Mesodermal cell (in vitro differentiated cells): ENCODE results near the gene RRAS2. TPM values are rescaled to one million over a fixed set of nuclear protein-coding genes. Genes with fewer than 3 reads are reported as not detected.
"Not testable (repeated sequence)": the region's sequence is repeated elsewhere in the genome, so short reads cannot be mapped to it uniquely, and the experiment has no call there.

ENCODE experiments used
- H3K27ac ChIP-seq: 2 replicates; pipeline ENCODE4 v1.7.0; 2013; ENCODE audit warnings: mild to moderate bottlenecking, low read depth, low read length, moderate library complexity; ENCODE audit not compliant: severe bottlenecking
- H3K36me3 ChIP-seq: 2 replicates; pipeline ENCODE4 v1.7.1; 2013; ENCODE audit warnings: mild to moderate bottlenecking, low read length, moderate library complexity; ENCODE audit not compliant: control insufficient read depth, insufficient read depth
- H3K4me1 ChIP-seq: one replicate; pipeline ENCODE4 v1.7.1; 2013; ENCODE audit warnings: mild to moderate bottlenecking, low read length; ENCODE audit not compliant: insufficient read depth, control insufficient read depth, poor library complexity, severe bottlenecking
- H3K4me3 ChIP-seq: 2 replicates; pipeline ENCODE4 v1.7.0; 2013; ENCODE audit warnings: low read length, control low read depth, mild to moderate bottlenecking; ENCODE audit not compliant: insufficient read depth, poor library complexity, severe bottlenecking; ENCODE audit errors: extremely low read depth
- H3K9me3 ChIP-seq: 2 replicates; pipeline ENCODE4 v1.7.1; 2013; ENCODE audit warnings: mild to moderate bottlenecking, low read length, moderate library complexity; ENCODE audit not compliant: control insufficient read depth
- WGBS, 2 experiments: methylation state at CpG; one replicate each; pipeline ENCODE4 v1.1.5; 2013; ENCODE audit warnings: missing lambda C conversion rate in 2 of 2; ENCODE audit not compliant: insufficient coverage in 2 of 2; 5-methylcytosine and 5-hydroxymethylcytosine counted together
- polyA plus RNA-seq, 2 experiments: library from polyadenylated mRNA; stranded (reverse); fragments of 50-300 nt; gene quantifications; one replicate each; pipeline ENCODE4 v1.2.3, GENCODE V29; 2013

The RRAS2 gene
- polyA plus RNA-seq (2013, experiment 1 of 2) = 47.5 TPM
- polyA plus RNA-seq (2013, experiment 2 of 2) = 52.1 TPM

DNA sequence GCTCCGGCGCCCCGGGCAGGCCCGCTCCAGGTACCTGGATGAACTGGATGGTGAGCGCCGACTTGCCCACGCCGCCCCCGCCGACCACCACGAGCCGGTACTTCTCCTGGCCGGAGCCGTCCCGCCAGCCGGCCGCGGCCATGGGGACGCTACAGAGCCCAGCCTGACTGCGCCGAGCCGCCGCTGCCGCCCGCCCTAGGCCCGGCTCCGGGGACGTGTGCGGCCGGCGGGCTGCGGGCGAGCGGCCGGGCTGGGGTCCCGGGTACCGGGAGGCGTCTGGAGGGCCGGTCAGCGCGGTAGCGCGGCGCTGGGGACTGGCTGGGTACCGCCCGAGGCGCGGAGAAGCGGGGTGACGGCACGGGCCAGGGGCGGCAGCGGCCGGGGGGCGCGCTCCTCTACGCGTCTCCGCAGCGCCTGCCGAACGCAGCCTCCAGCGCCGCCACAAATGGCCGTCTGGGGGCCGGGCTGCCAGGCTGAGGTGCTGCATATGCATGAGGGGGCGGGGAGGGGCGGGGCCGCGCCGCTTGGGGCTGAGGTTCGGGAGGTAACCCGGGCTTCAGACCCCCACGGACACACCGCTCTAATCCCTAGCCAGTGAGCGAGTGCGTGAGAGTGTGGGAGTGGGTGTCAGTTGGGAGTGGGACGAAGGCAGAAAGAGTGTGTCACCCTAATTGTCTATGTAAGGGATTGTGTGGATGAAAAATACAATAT is at the start of gene RRAS2:
Gene RRAS2, minus strand, starts transcription at position 455 of the 711 bp plus-strand sequence. Its CDS starts 313 bp downstream, at position 142.
- H3K9me3 ChIP-seq = no peaks in the 10 kb centered on the region
- H3K4me3 ChIP-seq = peak within 1 kb of the TSS; percentile 89
- H3K36me3 ChIP-seq = peaks cover 13% of the 10 kb centered on the region
- H3K4me1 ChIP-seq = peaks cover 9% of the 10 kb centered on the region
- 0 to 1% methylated on average over 43 to 51 of the region's 78 CpGs for WGBS, 2 experiments
- H3K27ac ChIP-seq = peak within 1 kb of the TSS; percentile 91

GRCh38 chr11:14408612-14409011 is 49.6 kb upstream of the RRAS2 start:
- no peak overlapping the region for H3K4me3 ChIP-seq
- H3K4me1 ChIP-seq = peaks cover 11% of the 10 kb centered on the region
- no peak overlapping the region for H3K27ac ChIP-seq
- WGBS, 2 experiments = 71% methylated on average over 1 of the region's 2 CpGs; no CpG with 5 or more reads in 1 of the 2 experiments
- no peaks in the 10 kb centered on the region for H3K36me3 ChIP-seq
- H3K9me3 ChIP-seq = no peaks in the 10 kb centered on the region

DNA sequence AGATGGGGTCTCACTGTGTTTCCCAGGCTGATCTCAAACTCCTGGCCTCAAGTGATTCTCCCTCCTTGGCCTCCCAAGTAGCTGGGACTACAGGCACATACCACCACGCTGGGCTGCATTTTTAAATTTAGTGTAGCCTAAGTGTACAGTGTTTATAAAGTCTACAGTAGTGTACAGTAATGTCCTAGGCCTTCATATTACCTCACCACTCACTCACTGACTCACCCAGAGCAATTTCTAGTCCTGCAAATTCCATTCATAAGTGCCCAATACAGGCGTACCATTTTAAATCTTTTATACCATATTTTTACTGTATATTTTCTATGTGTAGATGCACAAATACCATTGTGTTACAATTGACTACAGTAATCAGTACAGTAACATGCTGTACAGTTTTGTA is 47.1 kb upstream of the RRAS2 start:
- not testable (repeated sequence) for H3K36me3 ChIP-seq, H3K27ac ChIP-seq, H3K4me3 ChIP-seq, H3K4me1 ChIP-seq, H3K9me3 ChIP-seq
- WGBS, 2 experiments = no CpG with 5 or more reads among the region's 2 CpGs

GRCh38 chr11:14403528-14403927 is 44.5 kb upstream of the RRAS2 start:
- H3K36me3 ChIP-seq, H3K9me3 ChIP-seq, H3K4me3 ChIP-seq, H3K4me1 ChIP-seq, H3K27ac ChIP-seq: not testable (repeated sequence)
- WGBS, 2 experiments = 100% methylated on average over 1 to 2 of the region's 6 CpGs

DNA sequence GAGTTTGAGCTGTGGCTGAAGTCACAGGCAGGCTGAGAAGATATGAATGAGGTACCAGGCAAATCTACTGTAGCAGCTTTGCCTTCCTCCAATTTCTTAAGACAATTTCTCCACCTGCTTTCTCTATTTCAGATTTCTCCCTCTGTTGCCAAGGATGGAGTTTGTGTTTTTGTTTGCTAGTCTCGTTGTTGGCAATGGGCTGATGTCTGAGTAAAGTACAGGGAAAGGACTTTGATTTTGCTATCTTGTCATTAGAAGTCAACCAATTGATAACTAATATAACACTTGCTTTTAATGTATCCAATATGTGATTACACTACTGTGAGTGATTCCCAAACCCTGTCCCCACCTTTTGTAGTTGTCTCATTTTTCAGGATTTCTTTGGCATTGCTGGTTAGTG is 40.1 kb upstream of the RRAS2 start:
- Histone ChIP-seq H3K9me3 (no peaks in the 10 kb centered on the region), H3K36me3 (no peaks in the 10 kb centered on the region), H3K4me1 (no peaks in the 10 kb centered on the region), H3K4me3 (no peak overlapping the region), H3K27ac (no peak overlapping the region)
- no CpG with 5 or more reads among the region's 1 CpG for WGBS, 2 experiments

DNA sequence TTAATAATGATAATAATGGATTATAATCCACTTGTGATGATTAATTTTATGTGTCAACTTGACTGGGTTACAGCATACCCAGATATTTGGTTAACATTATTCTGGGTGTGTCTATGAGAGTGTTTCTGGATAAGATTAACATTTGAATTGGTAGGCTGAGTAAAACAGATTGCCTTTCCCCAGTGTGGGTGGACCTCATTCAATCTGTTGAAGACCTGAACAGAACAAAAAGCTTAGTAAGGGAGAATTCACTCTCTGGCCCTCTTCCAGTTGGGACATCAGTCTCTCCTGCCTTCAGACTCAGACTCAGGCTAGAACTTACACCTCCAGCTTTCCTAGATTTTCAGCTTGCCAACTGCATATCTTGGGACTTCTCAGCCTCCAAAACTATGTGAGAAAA is 37.3 kb upstream of the RRAS2 start:
- H3K4me1 ChIP-seq = no peaks in the 10 kb centered on the region
- H3K27ac ChIP-seq = no peak overlapping the region

GRCh38 chr11:14393889-14394288 is 34.9 kb upstream of the RRAS2 start:
- Histone ChIP-seq H3K4me3 (no peak overlapping the region), H3K9me3 (no peaks in the 10 kb centered on the region), H3K36me3 (no peaks in the 10 kb centered on the region), H3K4me1 (no peaks in the 10 kb centered on the region), H3K27ac (no peak overlapping the region)
- 96% methylated on average over 3 of the region's 6 CpGs for WGBS, 2 experiments

More for the DNA sequence above, 37.3 kb upstream of the RRAS2 start:
- Histone ChIP-seq H3K9me3 (no peaks in the 10 kb centered on the region), H3K4me3 (no peak overlapping the region), H3K36me3 (no peaks in the 10 kb centered on the region)

- Histone ChIP-seq H3K9me3 (no peaks in the 10 kb centered on the region), H3K27ac (no peak overlapping the region), H3K36me3 (no peaks in the 10 kb centered on the region), H3K4me3 (no peak overlapping the region), H3K4me1 (no peaks in the 10 kb centered on the region)
- WGBS, 2 experiments = 93 to 100% methylated on average over 3 to 5 of the region's 5 CpGs
Measured at GRCh38 chr11:14393129-14393528, 34.1 kb upstream of the RRAS2 start.

DNA sequence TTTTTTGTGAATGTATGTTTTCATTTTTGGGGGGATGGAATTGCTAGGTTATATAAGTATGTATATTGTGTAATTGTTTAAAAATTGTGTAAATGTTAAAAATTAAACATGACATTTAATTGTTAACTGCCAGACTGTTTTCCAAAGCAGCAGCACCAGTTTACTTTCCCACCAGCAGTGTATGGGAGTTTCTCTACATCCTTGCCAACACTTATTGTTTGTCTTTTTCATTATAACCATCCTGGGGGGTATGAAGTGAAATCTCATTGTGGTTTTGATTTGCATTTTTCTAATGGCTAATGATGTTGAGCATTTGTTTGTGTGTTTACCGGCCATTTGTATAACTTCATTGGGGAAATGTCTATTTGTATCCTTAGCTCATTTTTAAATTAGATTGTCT is 31.7 kb upstream of the RRAS2 start:
- no peaks in the 10 kb centered on the region for H3K36me3 ChIP-seq
- H3K27ac ChIP-seq = no peak overlapping the region
- H3K4me3 ChIP-seq = no peak overlapping the region
- H3K9me3 ChIP-seq = no peaks in the 10 kb centered on the region
- peaks cover 9% of the 10 kb centered on the region for H3K4me1 ChIP-seq
- WGBS, 2 experiments = no CpG with 5 or more reads among the region's 1 CpG

DNA sequence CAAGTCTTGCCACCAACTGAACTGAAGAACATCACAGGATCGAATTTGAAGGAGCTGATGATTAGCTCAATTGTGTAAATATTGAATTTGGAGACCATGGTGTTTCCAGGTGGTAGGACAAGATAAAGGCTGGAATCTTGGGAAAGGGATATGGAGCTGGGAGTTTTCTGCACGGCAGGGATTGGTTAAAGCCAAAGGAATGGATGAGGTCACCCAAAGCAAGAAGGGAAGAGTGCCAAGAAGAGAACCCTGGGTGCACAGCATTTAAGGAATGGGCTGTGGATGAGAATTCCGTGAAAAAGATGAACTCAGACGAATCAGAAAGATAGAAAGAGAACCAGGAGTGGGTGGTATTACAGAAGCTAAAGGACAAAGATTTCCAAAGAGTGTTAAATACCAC is 29.4 kb upstream of the RRAS2 start:
- H3K4me1 ChIP-seq = peaks cover 9% of the 10 kb centered on the region
- no peak overlapping the region for H3K27ac ChIP-seq
- H3K9me3 ChIP-seq = no peaks in the 10 kb centered on the region
- H3K4me3 ChIP-seq = no peak overlapping the region
- WGBS, 2 experiments = 83 to 91% methylated on average over 4 of the region's 4 CpGs
- H3K36me3 ChIP-seq = no peaks in the 10 kb centered on the region

DNA sequence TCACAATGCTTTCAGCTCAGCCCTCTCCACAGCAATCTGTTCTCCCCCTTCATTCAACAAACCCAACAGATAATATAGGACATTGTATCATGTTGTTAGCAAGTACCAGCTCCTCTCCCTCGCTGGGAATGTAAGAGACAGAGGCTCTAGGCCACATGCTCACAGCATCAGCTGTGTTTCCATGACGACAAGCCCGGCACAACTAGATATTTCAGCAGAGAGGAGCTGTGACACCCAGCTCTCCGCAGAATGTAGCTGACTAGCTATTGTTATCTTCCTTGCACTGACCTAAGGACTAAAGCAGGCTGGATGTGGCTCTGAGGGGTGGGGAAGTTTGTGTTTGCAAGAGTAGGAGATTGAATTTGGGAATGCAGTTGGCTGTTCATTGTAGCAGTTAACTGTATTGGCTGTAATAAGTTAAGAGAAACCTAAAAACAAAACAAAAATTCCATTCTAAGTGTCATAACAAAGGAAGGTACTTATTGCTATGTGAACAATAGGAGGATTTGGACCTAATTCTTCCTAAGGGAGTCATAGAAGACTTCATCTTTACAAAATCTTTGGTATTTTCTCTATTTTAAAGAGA is 28.0 kb upstream of the RRAS2 start:
- H3K4me3 ChIP-seq = no peak overlapping the region
- no peaks in the 10 kb centered on the region for H3K9me3 ChIP-seq
- peaks cover 9% of the 10 kb centered on the region for H3K4me1 ChIP-seq
- H3K27ac ChIP-seq = no peak overlapping the region
- 9 to 13% methylated on average over 4 of the region's 4 CpGs for WGBS, 2 experiments
- no peaks in the 10 kb centered on the region for H3K36me3 ChIP-seq
